ENCODE data around the gene TNS3.
"Not testable (repeated sequence)": the region's sequence is repeated elsewhere in the genome, so short reads cannot be mapped to it uniquely, and the experiment has no call there.

TNS3 gene

DNA sequence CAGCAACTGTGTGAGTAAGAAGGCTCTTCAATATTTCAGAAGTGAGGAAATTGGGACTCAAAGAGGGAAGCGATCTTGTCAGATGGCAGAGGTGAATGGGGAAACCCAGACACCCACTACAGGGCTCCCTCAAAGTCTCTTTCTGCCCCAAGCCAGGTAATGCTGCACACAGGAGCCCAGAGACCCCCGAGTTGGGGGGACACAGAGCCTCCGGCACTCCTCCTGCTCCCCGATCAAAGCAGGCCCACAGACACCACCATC lies 139.4 kb downstream of the TNS3 start:
- Histone ChIP-seq H2BK5ac (ENCODE audit: low read depth, low read length, poor library complexity, severe bottlenecking) (no peak overlapping the region), H2AFZ (ENCODE audit: low read depth, low read length) (no peak overlapping the region), H3K14ac (ENCODE audit: low read length in 2 of 2) (no peak overlapping the region), H3K79me1 (replicated peaks; ENCODE audit: low read length, poor library complexity, severe bottlenecking) (peaks cover 55% of the 10 kb centered on the region), H3K4me3 (ENCODE audit: insufficient read depth in 1 of 2, low read depth in 1 of 2, low read length in 2 of 2) (no peak overlapping the region), H4K8ac (ENCODE audit: low read length) (no peak overlapping the region), H3K4ac (ENCODE audit: low read depth in 1 of 2, low read length in 2 of 2) (no peak overlapping the region), H2BK120ac (ENCODE audit: low read depth, low read length) (no peak overlapping the region), H4K91ac (ENCODE audit: low read length) (no peak overlapping the region), H3K9ac (ENCODE audit: low read length) (no peak overlapping the region), H3K36me3 (ENCODE audit: control insufficient read depth in 1 of 2, insufficient read depth in 2 of 2, low read depth in 1 of 2, low read length in 2 of 2) (peaks cover 2 to 40% of the 10 kb centered on the region in 2 experiments), H3K9me3 (ENCODE audit: control insufficient read depth, low read length) (no peaks in the 10 kb centered on the region), H3K27me3 (ENCODE audit: control insufficient read depth in 1 of 2, insufficient read depth in 1 of 2, low read length in 2 of 2) (peaks cover 0 to 13% of the 10 kb centered on the region in 2 experiments), H3K23ac (ENCODE audit: low read length in 2 of 2) (no peak overlapping the region), H2AK5ac (ENCODE audit: low read length, severe bottlenecking) (no peak overlapping the region), H3K4me1 (ENCODE audit: control insufficient read depth, insufficient read depth, low read depth, low read length) (peaks cover 29% of the 10 kb centered on the region), H2BK12ac (ENCODE audit: low read length in 2 of 2) (no peak overlapping the region), H3K18ac (ENCODE audit: low read depth in 1 of 2, low read length in 2 of 2) (peak overlapping the region in 1 of 2 experiments; percentile 65), H3K4me2 (ENCODE audit: low read length, poor library complexity, severe bottlenecking) (no peak overlapping the region), H2BK15ac (ENCODE audit: low read depth, poor library complexity, severe bottlenecking) (no peak overlapping the region), H3K27ac (ENCODE audit: low read length, poor library complexity, severe bottlenecking) (no peak overlapping the region)
- peak; percentile 43 for DNase-seq
- whole genome bisulfite sequencing, result 89% methylated on average over 4 of the region's 4 CpGs

DNA sequence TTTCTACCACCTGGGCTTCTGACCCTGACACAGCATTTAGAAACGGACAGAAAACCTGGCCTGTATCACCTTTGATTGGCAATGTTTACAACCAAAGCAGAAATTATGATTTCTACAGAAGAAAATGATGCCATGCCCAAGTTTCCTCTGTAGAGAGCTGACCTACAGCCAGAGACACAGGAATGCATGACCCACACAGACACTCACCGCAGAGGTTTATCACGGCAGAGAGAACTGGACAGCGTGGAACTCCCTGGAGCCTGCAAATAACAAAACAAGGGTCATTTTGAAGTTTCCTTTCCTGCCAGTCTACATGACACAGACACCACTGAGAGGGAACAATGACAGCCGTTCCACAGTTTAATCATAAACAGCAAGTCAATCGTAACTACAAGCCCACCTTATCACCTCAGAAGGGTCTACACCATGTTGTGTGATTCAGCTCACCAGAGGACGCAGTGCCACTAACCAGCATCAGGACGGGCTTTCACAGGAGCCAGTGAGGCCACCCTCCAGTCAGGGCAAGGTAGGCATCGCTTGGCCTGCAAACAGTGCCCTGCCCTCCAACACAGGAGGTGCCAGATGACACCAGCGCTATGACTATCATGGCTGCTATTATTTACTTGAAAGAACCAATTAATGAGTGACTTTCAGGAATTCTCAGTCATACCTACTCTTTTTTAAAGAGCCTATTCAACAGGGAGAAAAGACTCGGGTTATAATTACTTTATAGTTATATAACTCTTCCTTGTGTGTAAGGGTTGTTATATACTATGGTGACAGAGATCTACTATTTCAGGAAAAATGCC lies 139.9 kb downstream of the TNS3 start:
- H3K4me3 ChIP-seq (ENCODE audit: insufficient read depth in 1 of 2, low read depth in 1 of 2, low read length in 2 of 2), result no peak overlapping the region
- peaks cover 51% of the 10 kb centered on the region for H3K79me1 ChIP-seq (replicated peaks; ENCODE audit: low read length, poor library complexity, severe bottlenecking)
- no peak overlapping the region for H2AFZ ChIP-seq (ENCODE audit: low read depth, low read length)
- no peak overlapping the region for H4K8ac ChIP-seq (ENCODE audit: low read length)
- peak; percentile 85 for DNase-seq
- 41% methylated on average over 10 of the region's 11 CpGs for WGBS
- no peak overlapping the region for H4K91ac ChIP-seq (ENCODE audit: low read length)
- peak overlapping the region; percentile 8 to 71 for H3K18ac ChIP-seq (ENCODE audit: low read depth in 1 of 2, low read length in 2 of 2)
- H3K36me3 ChIP-seq (ENCODE audit: control insufficient read depth in 1 of 2, insufficient read depth in 2 of 2, low read depth in 1 of 2, low read length in 2 of 2), result peaks cover 2 to 36% of the 10 kb centered on the region in 2 experiments
- H3K4me2 ChIP-seq (ENCODE audit: low read length, poor library complexity, severe bottlenecking), result no peak overlapping the region
- H2AK5ac ChIP-seq (ENCODE audit: low read length, severe bottlenecking), result no peak overlapping the region
- H3K9ac ChIP-seq (ENCODE audit: low read length), result no peak overlapping the region
- H2BK120ac ChIP-seq (ENCODE audit: low read depth, low read length), result no peak overlapping the region
- no peak overlapping the region for H3K4ac ChIP-seq (ENCODE audit: low read depth in 1 of 2, low read length in 2 of 2)
- H2BK5ac ChIP-seq (ENCODE audit: low read depth, low read length, poor library complexity, severe bottlenecking), result no peak overlapping the region
- peaks cover 0 to 13% of the 10 kb centered on the region in 2 experiments for H3K27me3 ChIP-seq (ENCODE audit: control insufficient read depth in 1 of 2, insufficient read depth in 1 of 2, low read length in 2 of 2)
- peaks cover 26% of the 10 kb centered on the region for H3K4me1 ChIP-seq (ENCODE audit: control insufficient read depth, insufficient read depth, low read depth, low read length)
- H2BK15ac ChIP-seq (ENCODE audit: low read depth, poor library complexity, severe bottlenecking), result no peak overlapping the region
- H2BK12ac ChIP-seq (ENCODE audit: low read length in 2 of 2), result peak overlapping the region in 1 of 2 experiments; percentile 23
- H3K9me3 ChIP-seq (ENCODE audit: control insufficient read depth, low read length), result no peaks in the 10 kb centered on the region
- H3K14ac ChIP-seq (ENCODE audit: low read length in 2 of 2), result peak overlapping the region in 1 of 2 experiments; percentile 53
- H3K23ac ChIP-seq (ENCODE audit: low read length in 2 of 2), result no peak overlapping the region
- no peak overlapping the region for H3K27ac ChIP-seq (ENCODE audit: low read length, poor library complexity, severe bottlenecking)

DNA sequence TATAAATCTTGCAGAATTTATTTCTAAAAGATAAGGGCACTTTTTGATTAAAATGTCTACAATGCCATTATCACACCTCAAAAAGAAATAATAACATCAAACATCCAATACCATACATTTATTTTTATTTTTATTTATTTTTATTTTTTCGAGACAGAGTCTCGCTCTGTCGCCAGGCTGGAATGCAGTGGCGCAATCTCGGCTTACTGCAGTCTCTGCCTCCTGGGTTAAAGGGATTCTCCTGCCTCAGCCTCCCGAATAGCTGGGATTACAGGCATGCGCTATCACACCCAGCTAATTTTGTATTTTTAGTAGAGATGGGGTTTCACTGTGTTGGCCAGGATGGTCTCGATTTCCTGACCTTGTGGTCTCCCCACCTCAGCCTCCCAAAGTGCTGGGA lies 140.9 kb downstream of the TNS3 start:
- 33% methylated on average over 8 of the region's 8 CpGs for WGBS
- Histone ChIP-seq H3K27me3 (ENCODE audit: control insufficient read depth in 1 of 2, insufficient read depth in 1 of 2, low read length in 2 of 2) (peaks cover 0 to 11% of the 10 kb centered on the region in 2 experiments), H3K4me1 (ENCODE audit: control insufficient read depth, insufficient read depth, low read depth, low read length) (peaks cover 26% of the 10 kb centered on the region), H3K79me1 (replicated peaks; ENCODE audit: low read length, poor library complexity, severe bottlenecking) (peaks cover 48% of the 10 kb centered on the region), H3K36me3 (ENCODE audit: control insufficient read depth in 1 of 2, insufficient read depth in 2 of 2, low read depth in 1 of 2, low read length in 2 of 2) (peaks cover 2 to 36% of the 10 kb centered on the region in 2 experiments)
- not testable (repeated sequence) for H2AK5ac ChIP-seq (ENCODE audit: low read length, severe bottlenecking); H3K9me3 ChIP-seq (ENCODE audit: control insufficient read depth, low read length); H4K8ac ChIP-seq (ENCODE audit: low read length); H3K18ac ChIP-seq (ENCODE audit: low read depth in 1 of 2, low read length in 2 of 2); H3K4me3 ChIP-seq (ENCODE audit: insufficient read depth in 1 of 2, low read depth in 1 of 2, low read length in 2 of 2); H2BK12ac ChIP-seq (ENCODE audit: low read length in 2 of 2); H2BK15ac ChIP-seq (ENCODE audit: low read depth, poor library complexity, severe bottlenecking); H3K23ac ChIP-seq (ENCODE audit: low read length in 2 of 2); H2BK120ac ChIP-seq (ENCODE audit: low read depth, low read length); H3K14ac ChIP-seq (ENCODE audit: low read length in 2 of 2); H4K91ac ChIP-seq (ENCODE audit: low read length); H3K27ac ChIP-seq (ENCODE audit: low read length, poor library complexity, severe bottlenecking); H2BK5ac ChIP-seq (ENCODE audit: low read depth, low read length, poor library complexity, severe bottlenecking); H3K4me2 ChIP-seq (ENCODE audit: low read length, poor library complexity, severe bottlenecking); H2AFZ ChIP-seq (ENCODE audit: low read depth, low read length); H3K4ac ChIP-seq (ENCODE audit: low read depth in 1 of 2, low read length in 2 of 2); H3K9ac ChIP-seq (ENCODE audit: low read length)
- DNase-seq, result peak; percentile 71

DNA sequence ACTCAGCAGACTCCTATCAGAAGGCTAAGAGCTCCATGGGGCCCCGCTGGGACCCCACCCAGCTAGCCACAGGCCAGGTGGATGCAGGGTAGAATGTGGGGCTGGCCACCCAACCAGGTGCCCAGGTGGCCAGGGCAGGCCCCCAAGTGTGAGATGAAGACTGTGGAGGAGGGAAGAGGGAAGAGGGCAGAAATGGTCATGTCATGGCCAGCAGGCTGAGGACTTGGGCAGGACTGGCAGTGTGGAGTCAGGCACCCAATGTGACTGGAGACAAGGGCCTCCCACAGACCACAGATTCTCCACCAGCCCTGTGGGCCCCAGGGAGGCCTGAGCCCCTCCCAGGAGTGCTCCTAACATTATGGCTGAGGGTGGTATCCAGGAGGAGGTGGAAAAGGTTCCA lies 141.6 kb downstream of the TNS3 start:
- no peak for DNase-seq
- Histone ChIP-seq H4K91ac (ENCODE audit: low read length) (peak overlapping the region; percentile 85), H4K8ac (ENCODE audit: low read length) (peak overlapping the region; percentile 45), H2BK15ac (ENCODE audit: low read depth, poor library complexity, severe bottlenecking) (no peak overlapping the region), H3K4me2 (ENCODE audit: low read length, poor library complexity, severe bottlenecking) (no peak overlapping the region), H3K9me3 (ENCODE audit: control insufficient read depth, low read length) (no peaks in the 10 kb centered on the region), H2BK12ac (ENCODE audit: low read length in 2 of 2) (peak overlapping the region; percentile 61 to 81), H3K36me3 (ENCODE audit: control insufficient read depth in 1 of 2, insufficient read depth in 2 of 2, low read depth in 1 of 2, low read length in 2 of 2) (peaks cover 2 to 39% of the 10 kb centered on the region in 2 experiments), H3K4me3 (ENCODE audit: insufficient read depth in 1 of 2, low read depth in 1 of 2, low read length in 2 of 2) (peak overlapping the region in 1 of 2 experiments; percentile 18), H3K27ac (ENCODE audit: low read length, poor library complexity, severe bottlenecking) (peak overlapping the region; percentile 19), H3K4ac (ENCODE audit: low read depth in 1 of 2, low read length in 2 of 2) (peak overlapping the region in 1 of 2 experiments; percentile 59), H2BK120ac (ENCODE audit: low read depth, low read length) (no peak overlapping the region), H2BK5ac (ENCODE audit: low read depth, low read length, poor library complexity, severe bottlenecking) (peak overlapping the region; percentile 4), H3K14ac (ENCODE audit: low read length in 2 of 2) (peak overlapping the region in 1 of 2 experiments; percentile 75), H2AK5ac (ENCODE audit: low read length, severe bottlenecking) (peak overlapping the region; percentile 94), H3K27me3 (ENCODE audit: control insufficient read depth in 1 of 2, insufficient read depth in 1 of 2, low read length in 2 of 2) (peaks cover 0 to 5% of the 10 kb centered on the region in 2 experiments), H2AFZ (ENCODE audit: low read depth, low read length) (no peak overlapping the region), H3K23ac (ENCODE audit: low read length in 2 of 2) (peak overlapping the region in 1 of 2 experiments; percentile 90), H3K4me1 (ENCODE audit: control insufficient read depth, insufficient read depth, low read depth, low read length) (peaks cover 25% of the 10 kb centered on the region), H3K9ac (ENCODE audit: low read length) (no peak overlapping the region), H3K18ac (ENCODE audit: low read depth in 1 of 2, low read length in 2 of 2) (peak overlapping the region; percentile 48 to 82), H3K79me1 (replicated peaks; ENCODE audit: low read length, poor library complexity, severe bottlenecking) (peaks cover 48% of the 10 kb centered on the region)
- 0% methylated on average over 1 of the region's 1 CpG for WGBS

Measured in mesenchymal stem cell (in vitro differentiated cells and primary cell).